ENCODE measurements around the gene DNAJC11.

- TF ChIP-seq JUND (IDR thresholded peaks at IDR 0.05): no peak
- no peak for TF ChIP-seq CTCF (IDR thresholded peaks at IDR 0.05 in 2 of 3, conservative IDR thresholded peaks at IDR 0.05 in 1 of 3; ENCODE audit: borderline replicate concordance in 1 of 3, insufficient read depth in 1 of 3, low read depth in 2 of 3, low read length in 2 of 3)
- no peak for TF ChIP-seq ZBTB33 (IDR thresholded peaks at IDR 0.05; ENCODE audit: extremely low read depth, insufficient replicate concordance, low read length)
- no peak for TF ChIP-seq YY1 (IDR thresholded peaks at IDR 0.05; ENCODE audit: extremely low read depth, insufficient replicate concordance, low read depth, low read length)
- no peak for TF ChIP-seq EZH2phosphoT487 (IDR thresholded peaks at IDR 0.05; ENCODE audit: borderline replicate concordance)
- no peak for TF ChIP-seq POLR2A (IDR thresholded peaks at IDR 0.05; ENCODE audit: borderline replicate concordance, extremely low read depth, insufficient read depth, insufficient read length)
- TF ChIP-seq POLR2AphosphoS5 (IDR thresholded peaks at IDR 0.05; ENCODE audit: low read depth, low read length): no peak
- no peak for TF ChIP-seq ZNF274 (IDR thresholded peaks at IDR 0.05; ENCODE audit: low read depth, low read length)
- TF ChIP-seq SIN3A (IDR thresholded peaks at IDR 0.05; ENCODE audit: low read depth): no peak
- no peak for TF ChIP-seq SRF (IDR thresholded peaks at IDR 0.05; ENCODE audit: low read depth)
Measured at GRCh38 chr1:6685381-6685780, 16.2 kb downstream of the DNAJC11 start.

Data from HCT116 (cell line).